SU-DHL-6 (cell line): Measurements from ENCODE around the gene PRDM16.

Source experiments
- H2AFZ ChIP-seq: fragments of 200-600 bp; sonication (generic); 2 replicates; pipeline ENCODE4 v1.6.1; 2014; ENCODE audit warnings: low read depth, mild to moderate bottlenecking, moderate library complexity, mixed read lengths, antibody characterized with exemption, low read length; ENCODE audit not compliant: severe bottlenecking
- H3F3A ChIP-seq: fragments of 200-600 bp; shearing (Covaris generic); 2 replicates; pipeline ENCODE4 v1.6.0; 2016; ENCODE audit warnings: antibody characterized with exemption, mild to moderate bottlenecking; ENCODE audit not compliant: insufficient read depth
- H3K27ac ChIP-seq: fragments of 200-600 bp; sonication (generic); 2 replicates; pipeline ENCODE4 v1.5.1; 2016; ENCODE audit warnings: low read depth, mild to moderate bottlenecking, low read length, moderate library complexity, mixed read lengths
- H3K27me3 ChIP-seq: fragments of 200-600 bp; sonication (generic), shearing (Covaris generic); 2 replicates; pipeline ENCODE4 v1.6.0; 2014; ENCODE audit warnings: mild to moderate bottlenecking, low read length
- H3K36me3 ChIP-seq: fragments of 200-600 bp; sonication (generic); 2 replicates; pipeline ENCODE4 v1.6.1; 2014; ENCODE audit warnings: mild to moderate bottlenecking, low read length, mixed read lengths
- H3K4me2 ChIP-seq: fragments of 300-600, 200-600 bp; shearing (Covaris generic), sonication (generic); 2 replicates; pipeline ENCODE4 v1.6.0; 2014; ENCODE audit warnings: low read length, low read depth, mild to moderate bottlenecking; ENCODE audit not compliant: poor library complexity, severe bottlenecking
- H3K4me3 ChIP-seq: fragments of 200-600 bp; sonication (generic); 2 replicates; pipeline ENCODE4 v1.5.1; 2014; ENCODE audit warnings: antibody characterized with exemption, low read length, mild to moderate bottlenecking, mixed read lengths; ENCODE audit not compliant: insufficient read depth, poor library complexity, severe bottlenecking
- H3K79me2 ChIP-seq: fragments of 200-600 bp; sonication (generic); 2 replicates; pipeline ENCODE4 v1.6.1; 2014; ENCODE audit warnings: mild to moderate bottlenecking, low read length, moderate library complexity; ENCODE audit not compliant: insufficient read depth
- H3K9ac ChIP-seq: fragments of 200-600 bp; sonication (generic); 2 replicates; pipeline ENCODE4 v1.7.0; 2014; ENCODE audit warnings: mild to moderate bottlenecking, low read length
- H3K9me2 ChIP-seq: fragments of 200-600 bp; sonication (generic); replicated peaks from 2 replicates; pipeline ENCODE4 v1.6.1; 2014; ENCODE audit warnings: low read length; ENCODE audit not compliant: insufficient read depth
- H3K9me3 ChIP-seq: fragments of 200-600 bp; sonication (generic); 2 replicates; pipeline ENCODE4 v1.6.1; 2014; ENCODE audit warnings: low read length, mixed read lengths; ENCODE audit not compliant: insufficient read depth
- H4K20me1 ChIP-seq: fragments of 200-600 bp; sonication (generic); 2 replicates; pipeline ENCODE4 v1.6.1; 2014; ENCODE audit warnings: low read depth, mild to moderate bottlenecking, antibody characterized with exemption, low read length, moderate library complexity, mixed read lengths
- CTCF ChIP-seq: fragments of 200-600 bp; sonication (generic); IDR thresholded peaks from one replicate; pipeline ENCODE4 v1.5.1; 2017; ENCODE audit warnings: antibody characterized with exemption, mild to moderate bottlenecking, low read length, moderate library complexity; ENCODE audit not compliant: insufficient read depth, poor library complexity, severe bottlenecking
- EZH2phosphoT487 ChIP-seq: fragments of 200-600 bp; sonication (generic), shearing (Covaris generic); conservative IDR thresholded peaks from 2 replicates; pipeline ENCODE4 v1.6.1; 2018; ENCODE audit warnings: mild to moderate bottlenecking, antibody characterized with exemption, low read length, moderate library complexity, mixed read lengths

PRDM16 gene

GRCh38 chr1:3262681-3263286 lies 193.8 kb downstream of the PRDM16 start:
- no peaks in the 10 kb centered on the region for H3K9me2 ChIP-seq
- no peaks in the 10 kb centered on the region for H3K79me2 ChIP-seq
- H4K20me1 ChIP-seq, result no peaks in the 10 kb centered on the region
- H3K9me3 ChIP-seq, result no peaks in the 10 kb centered on the region
- H3K9ac ChIP-seq, result no peak overlapping the region
- H2AFZ ChIP-seq, result no peak overlapping the region
- H3K27ac ChIP-seq, result no peak overlapping the region
- H3K4me2 ChIP-seq, result no peak overlapping the region
- no peaks in the 10 kb centered on the region for H3K36me3 ChIP-seq
- no peaks in the 10 kb centered on the region for H3F3A ChIP-seq
- TF ChIP-seq EZH2phosphoT487 (no peak), CTCF (no peak)
- no peak overlapping the region for H3K4me3 ChIP-seq
- H3K27me3 ChIP-seq, result no peaks in the 10 kb centered on the region

- no peak for TF ChIP-seq CTCF
- no peak for TF ChIP-seq EZH2phosphoT487
- H3K36me3 ChIP-seq, result no peaks in the 10 kb centered on the region
- no peak overlapping the region for H3K4me3 ChIP-seq
- H3F3A ChIP-seq, result no peaks in the 10 kb centered on the region
- no peaks in the 10 kb centered on the region for H4K20me1 ChIP-seq
- no peaks in the 10 kb centered on the region for H3K79me2 ChIP-seq
- H3K27ac ChIP-seq, result no peak overlapping the region
- H3K9me2 ChIP-seq, result no peaks in the 10 kb centered on the region
- H3K4me2 ChIP-seq, result no peak overlapping the region
- no peak overlapping the region for H3K9ac ChIP-seq
- H3K27me3 ChIP-seq, result no peaks in the 10 kb centered on the region
- no peak overlapping the region for H2AFZ ChIP-seq
- H3K9me3 ChIP-seq, result no peaks in the 10 kb centered on the region
Measured at GRCh38 chr1:3263790-3264189, 194.8 kb downstream of the PRDM16 start.

- H3K9ac ChIP-seq, result no peak overlapping the region
- H3K36me3 ChIP-seq, result no peaks in the 10 kb centered on the region
- H3K4me2 ChIP-seq, result no peak overlapping the region
- H2AFZ ChIP-seq, result no peak overlapping the region
- H3K27ac ChIP-seq, result no peak overlapping the region
- H3F3A ChIP-seq, result no peaks in the 10 kb centered on the region
- H3K9me3 ChIP-seq, result no peaks in the 10 kb centered on the region
- H3K4me3 ChIP-seq, result no peak overlapping the region
- H4K20me1 ChIP-seq, result no peaks in the 10 kb centered on the region
- TF ChIP-seq EZH2phosphoT487 (no peak), CTCF (no peak)
- H3K27me3 ChIP-seq, result no peaks in the 10 kb centered on the region
- no peaks in the 10 kb centered on the region for H3K9me2 ChIP-seq
- no peaks in the 10 kb centered on the region for H3K79me2 ChIP-seq
Measured at GRCh38 chr1:3264456-3264855, 195.5 kb downstream of the PRDM16 start.
